Measurements from ENCODE around the gene KANSL1. TPM values are rescaled to one million over a fixed set of nuclear protein-coding genes. Genes with fewer than 3 reads are reported as not detected.

KANSL1 gene
- total RNA-seq, 1 donor from 2014 or later = 122 TPM

- intact Hi-C loops (cut with DNase I) = loop anchor here (5.0 kb wide), 1 partner anchor 1447 kb away; no protein-coding TSS in a partner anchor
- peaks cover 0 to 58% of the 10 kb centered on the region in 2 donors for H3K36me3 ChIP-seq
- DNase-seq (ENCODE audit: extremely low spot score in 2 of 2) = no peak
- H3K4me1 ChIP-seq = peaks cover 9% of the 10 kb centered on the region
- no peak overlapping the region for H3K4me3 ChIP-seq
- no peak overlapping the region for H3K27ac ChIP-seq
- no peaks in the 10 kb centered on the region for H3K9me3 ChIP-seq
- no peaks in the 10 kb centered on the region for H3K27me3 ChIP-seq
- TF ChIP-seq POLR2A (IDR thresholded peaks at IDR 0.05) = no peak
- TF ChIP-seq CTCF (IDR thresholded peaks at IDR 0.05) = no peak
- no peak for TF ChIP-seq POLR2AphosphoS5 (IDR thresholded peaks at IDR 0.05; ENCODE audit: insufficient read depth in 1 of 2, low read depth in 1 of 2)
Measured at GRCh38 chr17:46038937-46039336, 154.3 kb downstream of the KANSL1 start.

DNA sequence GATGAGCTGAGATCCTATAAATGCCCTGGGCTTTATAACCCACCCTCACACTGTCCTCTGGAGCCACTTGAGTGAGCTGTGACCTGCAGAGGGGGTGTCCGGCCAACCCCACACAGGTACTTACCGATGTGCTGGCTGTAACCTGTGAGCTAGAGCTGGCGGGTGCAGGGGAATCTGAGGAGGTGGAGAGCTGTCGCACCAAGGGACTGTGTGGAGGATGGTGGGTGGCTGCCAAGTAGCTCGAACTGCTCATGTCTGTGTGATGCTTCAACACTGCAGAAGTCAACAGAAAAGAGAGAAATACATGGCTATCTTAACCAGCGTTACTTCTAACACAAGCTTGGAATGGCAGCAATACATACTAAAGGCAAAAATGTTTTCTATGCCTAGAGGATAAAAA lies 154.8 kb downstream of the KANSL1 start:
- intact Hi-C loops (cut with DNase I) = loop anchor here (5.0 kb wide), 1 partner anchor 1446 kb away; no protein-coding TSS in a partner anchor
- no peak overlapping the region for H3K4me3 ChIP-seq
- H3K36me3 ChIP-seq = peaks cover 0 to 63% of the 10 kb centered on the region in 2 donors
- H3K27ac ChIP-seq = no peak overlapping the region
- TF ChIP-seq CTCF (IDR thresholded peaks at IDR 0.05) (no peak), POLR2A (IDR thresholded peaks at IDR 0.05) (no peak), POLR2AphosphoS5 (IDR thresholded peaks at IDR 0.05; ENCODE audit: insufficient read depth in 1 of 2, low read depth in 1 of 2) (no peak)
- DNase-seq (ENCODE audit: extremely low spot score in 2 of 2) = no peak
- no peaks in the 10 kb centered on the region for H3K9me3 ChIP-seq
- H3K4me1 ChIP-seq = peaks cover 7% of the 10 kb centered on the region
- H3K27me3 ChIP-seq = no peaks in the 10 kb centered on the region

DNA sequence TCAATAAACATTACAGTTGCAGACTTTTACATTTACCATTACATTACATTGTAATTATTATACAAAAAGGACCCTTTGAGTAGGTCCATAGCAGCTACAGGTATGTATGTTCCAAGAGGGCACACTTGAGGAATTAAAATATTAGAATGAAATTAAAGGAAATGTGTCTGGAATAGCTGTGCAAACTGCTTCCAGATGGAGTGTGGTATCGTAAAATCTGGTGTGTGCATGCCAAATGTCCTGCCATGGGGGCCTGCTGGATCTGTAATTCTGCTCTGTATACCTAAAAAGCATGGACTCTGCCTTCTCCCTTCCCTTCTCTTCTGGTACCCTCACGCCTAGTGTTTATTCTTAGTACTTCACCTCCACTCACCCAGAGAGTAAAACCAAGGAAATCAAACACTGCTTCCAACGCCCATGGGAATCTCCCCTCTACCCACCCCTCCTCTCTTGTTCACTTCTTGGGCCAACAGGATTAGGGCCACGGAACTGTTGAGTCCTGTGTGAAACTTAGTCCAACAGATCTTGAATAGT lies 155.4 kb downstream of the KANSL1 start:
- Histone ChIP-seq H3K4me1 (peaks cover 7% of the 10 kb centered on the region), H3K36me3 (peaks cover 0 to 69% of the 10 kb centered on the region in 2 donors), H3K4me3 (no peak overlapping the region), H3K27me3 (no peaks in the 10 kb centered on the region), H3K27ac (no peak overlapping the region), H3K9me3 (no peaks in the 10 kb centered on the region)
- DNase-seq (ENCODE audit: extremely low spot score in 2 of 2) = no peak
- TF ChIP-seq POLR2A (IDR thresholded peaks at IDR 0.05) = no peak
- no peak for TF ChIP-seq CTCF (IDR thresholded peaks at IDR 0.05)
- no peak for TF ChIP-seq POLR2AphosphoS5 (IDR thresholded peaks at IDR 0.05; ENCODE audit: insufficient read depth in 1 of 2, low read depth in 1 of 2)
- intact Hi-C loops (cut with DNase I) = loop anchor here (5.0 kb wide), 1 partner anchor 1445 kb away; no protein-coding TSS in a partner anchor

GRCh38 chr17:46036491-46036890 lies 156.7 kb downstream of the KANSL1 start:
- Histone ChIP-seq H3K27ac (no peak overlapping the region), H3K4me1 (peaks cover 7% of the 10 kb centered on the region), H3K9me3 (no peaks in the 10 kb centered on the region), H3K4me3 (no peak overlapping the region), H3K36me3 (peaks cover 0 to 78% of the 10 kb centered on the region in 2 donors), H3K27me3 (no peaks in the 10 kb centered on the region)
- no peak for DNase-seq (ENCODE audit: extremely low spot score in 2 of 2)
- TF ChIP-seq POLR2A (IDR thresholded peaks at IDR 0.05) (no peak), POLR2AphosphoS5 (IDR thresholded peaks at IDR 0.05; ENCODE audit: insufficient read depth in 1 of 2, low read depth in 1 of 2) (no peak), CTCF (IDR thresholded peaks at IDR 0.05) (no peak)
- intact Hi-C loops (cut with DNase I) = loop anchor here (5.0 kb wide), 1 partner anchor 1444 kb away; no protein-coding TSS in a partner anchor

- intact Hi-C loops (cut with DNase I) = loop anchor here (5.0 kb wide), 1 partner anchor 1443 kb away; no protein-coding TSS in a partner anchor
- Histone ChIP-seq H3K4me1 (peaks cover 7% of the 10 kb centered on the region), H3K27ac (no peak overlapping the region), H3K4me3 (no peak overlapping the region), H3K27me3 (no peaks in the 10 kb centered on the region), H3K9me3 (no peaks in the 10 kb centered on the region), H3K36me3 (peaks cover 0 to 89% of the 10 kb centered on the region in 2 donors)
- TF ChIP-seq POLR2A (IDR thresholded peaks at IDR 0.05) (no peak), POLR2AphosphoS5 (IDR thresholded peaks at IDR 0.05; ENCODE audit: insufficient read depth in 1 of 2, low read depth in 1 of 2) (no peak), CTCF (IDR thresholded peaks at IDR 0.05) (no peak)
- DNase-seq (ENCODE audit: extremely low spot score in 2 of 2) = no peak
Measured at GRCh38 chr17:46035112-46035818, 158.0 kb downstream of the KANSL1 start.

Data from vagina (tissue), 2 donors.